Measurements from ENCODE around the gene LIN7B. TPM values are rescaled to one million over a fixed set of nuclear protein-coding genes. Genes with fewer than 3 reads are reported as not detected.

LIN7B gene
- total and polyA plus RNA-seq, 2 of the 13 experiments (the other 11 are each of a cell fraction or from before 2014, with no cell fraction given): 5.3 to 7.6 TPM

GRCh38 chr19:49127674-49128544 lies 13.7 kb downstream of the LIN7B start (continued):
- no peak for TF ChIP-seq AGO2 (optimal IDR thresholded peaks at IDR 0.05; ENCODE audit: low read depth, low read length)
- TF ChIP-seq, protein P1, sequence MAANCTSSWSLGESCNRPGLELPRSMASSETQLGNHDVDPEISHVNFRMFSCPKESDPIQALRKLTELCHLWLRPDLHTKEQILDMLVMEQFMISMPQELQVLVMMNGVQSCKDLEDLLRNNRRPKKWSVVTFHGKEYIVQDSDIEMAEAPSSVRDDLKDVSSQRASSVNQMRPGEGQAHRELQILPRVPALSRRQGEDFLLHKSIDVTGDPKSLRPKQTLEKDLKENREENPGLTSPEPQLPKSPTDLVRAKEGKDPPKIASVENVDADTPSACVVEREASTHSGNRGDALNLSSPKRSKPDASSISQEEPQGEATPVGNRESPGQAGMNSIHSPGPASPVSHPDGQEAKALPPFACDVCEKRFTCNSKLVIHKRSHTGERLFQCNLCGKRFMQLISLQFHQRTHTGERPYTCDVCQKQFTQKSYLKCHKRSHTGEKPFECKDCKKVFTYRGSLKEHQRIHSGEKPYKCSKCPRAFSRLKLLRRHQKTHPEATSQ (CRISPR knock-in tag; IDR thresholded peaks at IDR 0.05; ENCODE audit: borderline replicate concordance): peak; percentile 98
- peak; percentile 97 for TF ChIP-seq ZNF441 (CRISPR knock-in tag; IDR thresholded peaks at IDR 0.05; ENCODE audit: borderline replicate concordance)
- peak; percentile 94 for TF ChIP-seq HOXA3 (CRISPR knock-in tag; IDR thresholded peaks at IDR 0.05)
- TF ChIP-seq, protein P2, sequence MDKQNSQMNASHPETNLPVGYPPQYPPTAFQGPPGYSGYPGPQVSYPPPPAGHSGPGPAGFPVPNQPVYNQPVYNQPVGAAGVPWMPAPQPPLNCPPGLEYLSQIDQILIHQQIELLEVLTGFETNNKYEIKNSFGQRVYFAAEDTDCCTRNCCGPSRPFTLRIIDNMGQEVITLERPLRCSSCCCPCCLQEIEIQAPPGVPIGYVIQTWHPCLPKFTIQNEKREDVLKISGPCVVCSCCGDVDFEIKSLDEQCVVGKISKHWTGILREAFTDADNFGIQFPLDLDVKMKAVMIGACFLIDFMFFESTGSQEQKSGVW (CRISPR knock-in tag; IDR thresholded peaks at IDR 0.05; ENCODE audit: borderline replicate concordance): peak; percentile 76; the same call in 1 of the 2 replicates
- TF ChIP-seq, protein P3, sequence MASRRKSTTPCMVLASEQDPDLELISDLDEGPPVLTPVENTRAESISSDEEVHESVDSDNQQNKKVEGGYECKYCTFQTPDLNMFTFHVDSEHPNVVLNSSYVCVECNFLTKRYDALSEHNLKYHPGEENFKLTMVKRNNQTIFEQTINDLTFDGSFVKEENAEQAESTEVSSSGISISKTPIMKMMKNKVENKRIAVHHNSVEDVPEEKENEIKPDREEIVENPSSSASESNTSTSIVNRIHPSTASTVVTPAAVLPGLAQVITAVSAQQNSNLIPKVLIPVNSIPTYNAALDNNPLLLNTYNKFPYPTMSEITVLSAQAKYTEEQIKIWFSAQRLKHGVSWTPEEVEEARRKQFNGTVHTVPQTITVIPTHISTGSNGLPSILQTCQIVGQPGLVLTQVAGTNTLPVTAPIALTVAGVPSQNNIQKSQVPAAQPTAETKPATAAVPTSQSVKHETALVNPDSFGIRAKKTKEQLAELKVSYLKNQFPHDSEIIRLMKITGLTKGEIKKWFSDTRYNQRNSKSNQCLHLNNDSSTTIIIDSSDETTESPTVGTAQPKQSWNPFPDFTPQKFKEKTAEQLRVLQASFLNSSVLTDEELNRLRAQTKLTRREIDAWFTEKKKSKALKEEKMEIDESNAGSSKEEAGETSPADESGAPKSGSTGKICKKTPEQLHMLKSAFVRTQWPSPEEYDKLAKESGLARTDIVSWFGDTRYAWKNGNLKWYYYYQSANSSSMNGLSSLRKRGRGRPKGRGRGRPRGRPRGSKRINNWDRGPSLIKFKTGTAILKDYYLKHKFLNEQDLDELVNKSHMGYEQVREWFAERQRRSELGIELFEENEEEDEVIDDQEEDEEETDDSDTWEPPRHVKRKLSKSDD (CRISPR knock-in tag; IDR thresholded peaks at IDR 0.05; ENCODE audit: low read depth): peak; percentile 86; the same call in 1 of the 2 replicates
- TF ChIP-seq REXO4 (CRISPR knock-in tag; IDR thresholded peaks at IDR 0.05; ENCODE audit: borderline replicate concordance): peak; percentile 98
- TF ChIP-seq ZNF749 (CRISPR knock-in tag; IDR thresholded peaks at IDR 0.05; ENCODE audit: borderline replicate concordance): peak; percentile 97
- TF ChIP-seq RORA (CRISPR knock-in tag; IDR thresholded peaks at IDR 0.05): no peak
- TF ChIP-seq, protein P4, sequence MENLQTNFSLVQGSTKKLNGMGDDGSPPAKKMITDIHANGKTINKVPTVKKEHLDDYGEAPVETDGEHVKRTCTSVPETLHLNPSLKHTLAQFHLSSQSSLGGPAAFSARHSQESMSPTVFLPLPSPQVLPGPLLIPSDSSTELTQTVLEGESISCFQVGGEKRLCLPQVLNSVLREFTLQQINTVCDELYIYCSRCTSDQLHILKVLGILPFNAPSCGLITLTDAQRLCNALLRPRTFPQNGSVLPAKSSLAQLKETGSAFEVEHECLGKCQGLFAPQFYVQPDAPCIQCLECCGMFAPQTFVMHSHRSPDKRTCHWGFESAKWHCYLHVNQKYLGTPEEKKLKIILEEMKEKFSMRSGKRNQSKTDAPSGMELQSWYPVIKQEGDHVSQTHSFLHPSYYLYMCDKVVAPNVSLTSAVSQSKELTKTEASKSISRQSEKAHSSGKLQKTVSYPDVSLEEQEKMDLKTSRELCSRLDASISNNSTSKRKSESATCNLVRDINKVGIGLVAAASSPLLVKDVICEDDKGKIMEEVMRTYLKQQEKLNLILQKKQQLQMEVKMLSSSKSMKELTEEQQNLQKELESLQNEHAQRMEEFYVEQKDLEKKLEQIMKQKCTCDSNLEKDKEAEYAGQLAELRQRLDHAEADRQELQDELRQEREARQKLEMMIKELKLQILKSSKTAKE (CRISPR knock-in tag; IDR thresholded peaks at IDR 0.05; ENCODE audit: borderline replicate concordance): peak; percentile 73
- TF ChIP-seq, protein P5, sequence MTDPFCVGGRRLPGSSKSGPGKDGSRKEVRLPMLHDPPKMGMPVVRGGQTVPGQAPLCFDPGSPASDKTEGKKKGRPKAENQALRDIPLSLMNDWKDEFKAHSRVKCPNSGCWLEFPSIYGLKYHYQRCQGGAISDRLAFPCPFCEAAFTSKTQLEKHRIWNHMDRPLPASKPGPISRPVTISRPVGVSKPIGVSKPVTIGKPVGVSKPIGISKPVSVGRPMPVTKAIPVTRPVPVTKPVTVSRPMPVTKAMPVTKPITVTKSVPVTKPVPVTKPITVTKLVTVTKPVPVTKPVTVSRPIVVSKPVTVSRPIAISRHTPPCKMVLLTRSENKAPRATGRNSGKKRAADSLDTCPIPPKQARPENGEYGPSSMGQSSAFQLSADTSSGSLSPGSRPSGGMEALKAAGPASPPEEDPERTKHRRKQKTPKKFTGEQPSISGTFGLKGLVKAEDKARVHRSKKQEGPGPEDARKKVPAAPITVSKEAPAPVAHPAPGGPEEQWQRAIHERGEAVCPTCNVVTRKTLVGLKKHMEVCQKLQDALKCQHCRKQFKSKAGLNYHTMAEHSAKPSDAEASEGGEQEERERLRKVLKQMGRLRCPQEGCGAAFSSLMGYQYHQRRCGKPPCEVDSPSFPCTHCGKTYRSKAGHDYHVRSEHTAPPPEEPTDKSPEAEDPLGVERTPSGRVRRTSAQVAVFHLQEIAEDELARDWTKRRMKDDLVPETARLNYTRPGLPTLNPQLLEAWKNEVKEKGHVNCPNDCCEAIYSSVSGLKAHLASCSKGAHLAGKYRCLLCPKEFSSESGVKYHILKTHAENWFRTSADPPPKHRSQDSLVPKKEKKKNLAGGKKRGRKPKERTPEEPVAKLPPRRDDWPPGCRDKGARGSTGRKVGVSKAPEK (CRISPR knock-in tag; IDR thresholded peaks at IDR 0.05; ENCODE audit: borderline replicate concordance): peak; percentile 70; the same call in 1 of the 2 replicates
- TF ChIP-seq, protein P6, sequence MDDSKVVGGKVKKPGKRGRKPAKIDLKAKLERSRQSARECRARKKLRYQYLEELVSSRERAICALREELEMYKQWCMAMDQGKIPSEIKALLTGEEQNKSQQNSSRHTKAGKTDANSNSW (CRISPR knock-in tag; IDR thresholded peaks at IDR 0.05; ENCODE audit: borderline replicate concordance): peak; percentile 100
- TF ChIP-seq ZFP36L1 (CRISPR knock-in tag; IDR thresholded peaks at IDR 0.05): peak; percentile 99
- TF ChIP-seq NFE2L2 (IDR thresholded peaks at IDR 0.05; ENCODE audit: low read length): no peak
- peak; percentile 98 for TF ChIP-seq IRF1 (CRISPR knock-in tag; IDR thresholded peaks at IDR 0.05; ENCODE audit: low read depth)

All from HepG2 (cell line).